GM12878 (cell line): ENCODE measurements around the gene CRB2. TPM values are rescaled to one million over a fixed set of nuclear protein-coding genes. Genes with fewer than 3 reads are reported as not detected.

Experiments used
- BACH1 ChIP-seq: fragments of 450-650 bp; IDR thresholded peaks from 2 replicates; pipeline ENCODE4 v1.6.1; 2017; ENCODE audit warnings: mild to moderate bottlenecking, borderline replicate concordance
- BRCA1 ChIP-seq: IDR thresholded peaks from 2 replicates; pipeline ENCODE4 v1.6.1; 2011; ENCODE audit warnings: low read depth, low read length, improper control_type of control experiment
- CREM ChIP-seq: IDR thresholded peaks from 2 replicates; pipeline ENCODE4 v1.6.1; 2014; ENCODE audit warnings: antibody characterized with exemption, low read depth
- FOS ChIP-seq: IDR thresholded peaks from 3 replicates; pipeline ENCODE4 v1.6.1; 2011; ENCODE audit warnings: borderline replicate concordance; ENCODE audit not compliant: insufficient read length; ENCODE audit errors: extremely low read depth
- FOXK2 ChIP-seq: fragments of 450-650 bp; IDR thresholded peaks from 2 replicates; pipeline ENCODE4 v1.6.1; 2017; ENCODE audit warnings: mild to moderate bottlenecking, moderate library complexity
- HDAC6 ChIP-seq: fragments of 200-600 bp; sonication (generic); IDR thresholded peaks from one replicate; pipeline ENCODE4 v1.8.0; 2017; ENCODE audit warnings: antibody characterized with exemption; ENCODE audit not compliant: unreplicated experiment
- IKZF1 ChIP-seq: fragments of 450-650 bp; conservative IDR thresholded peaks from 2 replicates; pipeline ENCODE4 v1.6.1; 2017; ENCODE audit warnings: antibody characterized with exemption, mild to moderate bottlenecking
- IKZF2 ChIP-seq, 2 experiments: fragments of 450-650 bp; IDR thresholded peaks; 2 replicates each; pipeline ENCODE4 v1.6.1; 2017; ENCODE audit warnings: mild to moderate bottlenecking in 2 of 2, moderate library complexity in 2 of 2
- MEF2B ChIP-seq: fragments of 450-650 bp; IDR thresholded peaks from 2 replicates; pipeline ENCODE4 v1.6.1; 2018; ENCODE audit warnings: mild to moderate bottlenecking, moderate library complexity; ENCODE audit not compliant: partially characterized antibody, poor library complexity, severe bottlenecking
- MTA2 ChIP-seq: fragments of 450-650 bp; IDR thresholded peaks from 2 replicates; pipeline ENCODE4 v1.6.1; 2016; ENCODE audit warnings: low read depth, mild to moderate bottlenecking, moderate library complexity
- NR2F1 ChIP-seq: fragments of 450-650 bp; conservative IDR thresholded peaks from 2 replicates; pipeline ENCODE4 v1.6.1; 2017; ENCODE audit warnings: mild to moderate bottlenecking
- POLR2AphosphoS5 ChIP-seq: IDR thresholded peaks from 2 replicates; pipeline ENCODE4 v1.6.1; 2011; ENCODE audit warnings: mild to moderate bottlenecking, low read length, inconsistent platforms
- SMARCA5 ChIP-seq: fragments of 450-650 bp; IDR thresholded peaks from 2 replicates; pipeline ENCODE4 v1.6.1; 2017; ENCODE audit warnings: mild to moderate bottlenecking
- TCF12 ChIP-seq: IDR thresholded peaks from 2 replicates; pipeline ENCODE4 v1.6.1; 2011; ENCODE audit warnings: low read depth, mild to moderate bottlenecking, low read length
- TCF7 ChIP-seq: IDR thresholded peaks from 2 replicates; pipeline ENCODE4 v1.6.1; 2014; ENCODE audit warnings: antibody characterized with exemption, borderline replicate concordance
- WRNIP1 ChIP-seq: IDR thresholded peaks from 2 replicates; pipeline ENCODE4 v1.6.1; 2011; ENCODE audit warnings: low read depth, low read length, improper control_type of control experiment, borderline replicate concordance
- ZBTB11 ChIP-seq: fragments of 450-650 bp; formaldehyde crosslinking; IDR thresholded peaks from 2 replicates; pipeline ENCODE4 v1.5.0; 2022; ENCODE audit warnings: mild to moderate bottlenecking, missing genetic modification characterization
- ZNF207 ChIP-seq: fragments of 450-650 bp; IDR thresholded peaks from 2 replicates; pipeline ENCODE4 v1.6.1; 2014; ENCODE audit warnings: antibody characterized with exemption, mild to moderate bottlenecking, borderline replicate concordance
- ZNF622 ChIP-seq: fragments of 450-650 bp; IDR thresholded peaks from 2 replicates; pipeline ENCODE4 v1.6.1; 2017; ENCODE audit warnings: mild to moderate bottlenecking, inconsistent platforms
- polyA plus RNA-seq, 11 experiments: library from polyadenylated mRNA; depleted of rRNA in 4 of 11; unstranded in 6 of 11; stranded (reverse) in 5 of 11; fragments of >200 nt; fragmentation: Nextera tagmentation in 4 of 11; fragmentation: Illumina TruSeq in 1 of 11; extraction: Ambion mirVana in 4 of 11; extraction: Trizol in 1 of 11; gene quantifications; 1 replicate in 1 of 11; 2 replicates in 10 of 11; pipeline versions ENCODE4 v1.2.1 to v1.2.3, GENCODE V29; 2011 to 2016; ENCODE audit warnings: inconsistent platforms in 2 of 11, missing spikeins in 2 of 11, low read depth in 1 of 11
- total RNA-seq, 4 experiments: library from RNA; depleted of rRNA in 3 of 4; stranded (reverse); fragments of >200 nt in 3 of 4; fragmentation: Illumina TruSeq in 1 of 4; extraction: Trizol in 1 of 4; gene quantifications; 2 replicates each; pipeline versions ENCODE4 v1.2.1 to v1.2.3, GENCODE V29; 2013 to 2021
- TF ChIP-seq, protein P1 (sequence below): fragments of 450-650 bp; formaldehyde crosslinking; IDR thresholded peaks from 2 replicates; pipeline ENCODE4 v1.4.0; 2020; ENCODE audit warnings: mild to moderate bottlenecking, moderate library complexity
- TF ChIP-seq, protein P2 (sequence below): fragments of 450-650 bp; IDR thresholded peaks from 2 replicates; pipeline ENCODE4 v1.6.1; 2017; ENCODE audit warnings: mild to moderate bottlenecking, moderate library complexity

Gene CRB2
- total and polyA plus RNA-seq, 10 of the 15 experiments (the other 5 are each of a cell fraction or from before 2014, with no cell fraction given): 0.01 to 0.80 (median 0.23) TPM; not detected in 3

DNA sequence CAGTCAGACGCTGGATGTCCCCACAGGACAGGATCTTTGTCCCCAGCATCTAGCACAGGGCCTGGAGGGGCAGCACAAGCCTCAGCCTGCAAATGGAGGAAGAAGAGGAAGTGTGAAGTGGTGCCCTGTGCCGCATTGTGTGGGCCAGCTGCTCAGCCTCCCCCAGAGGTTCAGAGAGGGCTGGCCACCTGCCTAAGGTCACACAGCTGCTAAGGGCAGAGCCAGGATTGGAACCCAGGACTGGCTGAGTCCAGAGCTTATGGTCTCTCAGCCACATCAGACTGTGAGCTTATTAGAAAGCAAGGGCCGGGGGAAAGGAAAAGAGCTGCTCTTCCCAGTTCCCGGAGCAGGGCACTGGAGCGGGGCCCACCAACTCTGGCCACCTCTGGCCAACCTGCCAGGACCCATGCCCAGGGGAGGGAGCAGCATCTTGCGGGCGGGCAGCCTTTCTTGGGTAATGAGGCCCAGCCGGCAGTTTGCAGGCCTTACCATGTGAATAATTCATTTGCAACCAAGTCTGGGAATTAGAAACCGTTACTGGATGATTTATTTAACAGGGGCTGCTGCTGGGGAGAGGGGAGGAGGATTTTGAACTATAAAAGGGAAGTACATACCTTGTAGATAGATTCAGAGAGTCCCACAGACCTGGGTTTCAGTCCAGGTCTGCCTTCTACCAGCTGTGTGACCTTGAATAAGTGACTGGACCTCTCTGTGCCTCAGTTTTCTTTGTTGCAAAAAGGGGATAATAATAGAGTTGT, 11.6 kb upstream of the CRB2 start (continued):
- TF ChIP-seq TCF12: peak; percentile 90
- peak; percentile 100 for TF ChIP-seq SMARCA5
- no peak for TF ChIP-seq BACH1
- TF ChIP-seq FOS: no peak
- no peak for TF ChIP-seq ZNF207
- TF ChIP-seq BRCA1: no peak
- TF ChIP-seq NR2F1: no peak
- TF ChIP-seq TCF7: no peak
- no peak for TF ChIP-seq IKZF2 (IDR thresholded peaks at IDR 0.05)
- no peak for TF ChIP-seq POLR2AphosphoS5
- TF ChIP-seq, protein P1, sequence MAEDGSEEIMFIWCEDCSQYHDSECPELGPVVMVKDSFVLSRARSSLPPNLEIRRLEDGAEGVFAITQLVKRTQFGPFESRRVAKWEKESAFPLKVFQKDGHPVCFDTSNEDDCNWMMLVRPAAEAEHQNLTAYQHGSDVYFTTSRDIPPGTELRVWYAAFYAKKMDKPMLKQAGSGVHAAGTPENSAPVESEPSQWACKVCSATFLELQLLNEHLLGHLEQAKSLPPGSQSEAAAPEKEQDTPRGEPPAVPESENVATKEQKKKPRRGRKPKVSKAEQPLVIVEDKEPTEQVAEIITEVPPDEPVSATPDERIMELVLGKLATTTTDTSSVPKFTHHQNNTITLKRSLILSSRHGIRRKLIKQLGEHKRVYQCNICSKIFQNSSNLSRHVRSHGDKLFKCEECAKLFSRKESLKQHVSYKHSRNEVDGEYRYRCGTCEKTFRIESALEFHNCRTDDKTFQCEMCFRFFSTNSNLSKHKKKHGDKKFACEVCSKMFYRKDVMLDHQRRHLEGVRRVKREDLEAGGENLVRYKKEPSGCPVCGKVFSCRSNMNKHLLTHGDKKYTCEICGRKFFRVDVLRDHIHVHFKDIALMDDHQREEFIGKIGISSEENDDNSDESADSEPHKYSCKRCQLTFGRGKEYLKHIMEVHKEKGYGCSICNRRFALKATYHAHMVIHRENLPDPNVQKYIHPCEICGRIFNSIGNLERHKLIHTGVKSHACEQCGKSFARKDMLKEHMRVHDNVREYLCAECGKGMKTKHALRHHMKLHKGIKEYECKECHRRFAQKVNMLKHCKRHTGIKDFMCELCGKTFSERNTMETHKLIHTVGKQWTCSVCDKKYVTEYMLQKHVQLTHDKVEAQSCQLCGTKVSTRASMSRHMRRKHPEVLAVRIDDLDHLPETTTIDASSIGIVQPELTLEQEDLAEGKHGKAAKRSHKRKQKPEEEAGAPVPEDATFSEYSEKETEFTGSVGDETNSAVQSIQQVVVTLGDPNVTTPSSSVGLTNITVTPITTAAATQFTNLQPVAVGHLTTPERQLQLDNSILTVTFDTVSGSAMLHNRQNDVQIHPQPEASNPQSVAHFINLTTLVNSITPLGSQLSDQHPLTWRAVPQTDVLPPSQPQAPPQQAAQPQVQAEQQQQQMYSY (CRISPR knock-in tag): no peak
- TF ChIP-seq, protein P2, sequence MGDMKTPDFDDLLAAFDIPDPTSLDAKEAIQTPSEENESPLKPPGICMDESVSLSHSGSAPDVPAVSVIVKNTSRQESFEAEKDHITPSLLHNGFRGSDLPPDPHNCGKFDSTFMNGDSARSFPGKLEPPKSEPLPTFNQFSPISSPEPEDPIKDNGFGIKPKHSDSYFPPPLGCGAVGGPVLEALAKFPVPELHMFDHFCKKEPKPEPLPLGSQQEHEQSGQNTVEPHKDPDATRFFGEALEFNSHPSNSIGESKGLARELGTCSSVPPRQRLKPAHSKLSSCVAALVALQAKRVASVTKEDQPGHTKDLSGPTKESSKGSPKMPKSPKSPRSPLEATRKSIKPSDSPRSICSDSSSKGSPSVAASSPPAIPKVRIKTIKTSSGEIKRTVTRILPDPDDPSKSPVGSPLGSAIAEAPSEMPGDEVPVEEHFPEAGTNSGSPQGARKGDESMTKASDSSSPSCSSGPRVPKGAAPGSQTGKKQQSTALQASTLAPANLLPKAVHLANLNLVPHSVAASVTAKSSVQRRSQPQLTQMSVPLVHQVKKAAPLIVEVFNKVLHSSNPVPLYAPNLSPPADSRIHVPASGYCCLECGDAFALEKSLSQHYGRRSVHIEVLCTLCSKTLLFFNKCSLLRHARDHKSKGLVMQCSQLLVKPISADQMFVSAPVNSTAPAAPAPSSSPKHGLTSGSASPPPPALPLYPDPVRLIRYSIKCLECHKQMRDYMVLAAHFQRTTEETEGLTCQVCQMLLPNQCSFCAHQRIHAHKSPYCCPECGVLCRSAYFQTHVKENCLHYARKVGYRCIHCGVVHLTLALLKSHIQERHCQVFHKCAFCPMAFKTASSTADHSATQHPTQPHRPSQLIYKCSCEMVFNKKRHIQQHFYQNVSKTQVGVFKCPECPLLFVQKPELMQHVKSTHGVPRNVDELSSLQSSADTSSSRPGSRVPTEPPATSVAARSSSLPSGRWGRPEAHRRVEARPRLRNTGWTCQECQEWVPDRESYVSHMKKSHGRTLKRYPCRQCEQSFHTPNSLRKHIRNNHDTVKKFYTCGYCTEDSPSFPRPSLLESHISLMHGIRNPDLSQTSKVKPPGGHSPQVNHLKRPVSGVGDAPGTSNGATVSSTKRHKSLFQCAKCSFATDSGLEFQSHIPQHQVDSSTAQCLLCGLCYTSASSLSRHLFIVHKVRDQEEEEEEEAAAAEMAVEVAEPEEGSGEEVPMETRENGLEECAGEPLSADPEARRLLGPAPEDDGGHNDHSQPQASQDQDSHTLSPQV: no peak
- no peak for TF ChIP-seq WRNIP1
- TF ChIP-seq ZBTB11: no peak
- no peak for TF ChIP-seq MEF2B
- TF ChIP-seq FOXK2: no peak
- no peak for TF ChIP-seq CREM
- no peak for TF ChIP-seq IKZF1
- no peak for TF ChIP-seq HDAC6
- no peak for TF ChIP-seq ZNF622
- no peak; the same call in 1 of the 2 replicates for TF ChIP-seq MTA2
